ENCODE results near the gene SMARCAL1.

GRCh38 chr2:216453955-216454614 lies 41.8 kb downstream of the SMARCAL1 start:
- TF ChIP-seq FOXP4 (CRISPR knock-in tag; IDR thresholded peaks at IDR 0.05) (no peak), PHF8 (CRISPR knock-in tag; IDR thresholded peaks at IDR 0.05) (no peak), SKIL (CRISPR knock-in tag; IDR thresholded peaks at IDR 0.05; ENCODE audit: borderline replicate concordance) (no peak)
